ENCODE results near the gene NPB.

The NPB gene

GRCh38 chr17:81891303-81891552, 10.8 kb upstream of the NPB start:
- no peak for DNase-seq
- in situ Hi-C loops (cut with MboI; ENCODE audit: low pct_unique_long_range_greater_than_20kb, low sequenced_read_pairs) = no loop called here

DNA sequence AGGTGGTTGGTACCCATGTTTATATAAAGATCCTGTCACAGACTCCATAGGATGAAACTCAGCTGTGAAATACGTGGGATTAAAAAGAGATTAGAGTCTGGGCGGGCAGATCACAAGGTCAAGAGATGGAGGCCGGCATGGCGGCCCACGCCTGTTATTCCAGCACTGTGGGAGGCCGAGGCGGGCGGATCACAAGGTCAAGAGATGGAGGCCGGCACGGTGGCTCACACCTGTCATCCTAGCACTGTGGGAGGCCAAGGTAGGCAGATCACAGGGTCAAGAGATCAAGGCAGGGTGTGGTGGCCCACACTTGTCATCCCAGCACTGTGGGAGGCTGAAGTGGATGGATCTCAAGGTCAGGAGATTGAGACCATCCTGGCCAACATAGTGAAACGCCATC, 6.6 kb upstream of the NPB start:
- DNase-seq = no peak
- in situ Hi-C loops (cut with MboI; ENCODE audit: low pct_unique_long_range_greater_than_20kb, low sequenced_read_pairs) = no loop called here

DNA sequence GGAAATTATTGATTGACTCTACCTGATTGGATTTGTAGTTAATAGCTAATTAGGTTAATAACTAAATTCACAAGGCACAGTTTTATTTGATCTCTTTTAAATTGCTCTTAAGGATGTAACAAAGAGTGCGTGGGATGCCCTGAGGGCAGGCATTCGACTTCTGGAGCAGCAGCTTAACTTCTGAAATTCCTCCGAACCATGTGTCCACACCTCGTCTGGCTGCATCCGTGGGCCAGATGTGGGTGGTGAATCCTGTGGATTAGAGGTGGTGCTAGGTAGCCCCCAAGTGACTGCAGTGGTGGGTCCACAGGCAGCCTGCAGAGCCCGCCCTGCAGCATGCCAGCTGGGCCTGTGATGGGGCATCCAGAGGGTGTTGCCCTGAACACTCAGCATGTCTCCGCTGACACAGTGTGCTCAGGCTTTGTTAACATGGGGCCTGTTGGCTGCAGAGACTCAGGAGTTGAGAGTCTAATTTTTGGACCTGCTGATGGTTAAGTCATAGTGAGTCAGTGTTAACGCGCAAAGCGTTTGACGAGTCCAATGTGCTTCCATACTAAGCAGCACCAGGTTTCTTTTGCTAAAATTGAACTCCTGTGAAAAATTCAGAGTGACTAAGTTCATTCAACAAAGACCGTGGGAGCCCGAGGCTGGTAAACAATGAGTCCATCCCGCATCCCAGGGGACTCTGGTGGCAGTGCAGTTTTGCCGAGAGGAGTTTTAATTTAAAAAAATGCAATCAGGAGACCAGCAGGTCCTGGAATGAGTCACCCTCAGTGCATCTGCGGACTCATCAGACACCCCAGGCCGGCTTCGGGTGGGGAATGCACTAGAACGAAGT, 3.8 kb upstream of the NPB start:
- no peak for DNase-seq
- in situ Hi-C loops (cut with MboI; ENCODE audit: low pct_unique_long_range_greater_than_20kb, low sequenced_read_pairs) = no loop called here

- no peak for DNase-seq
- in situ Hi-C loops (cut with MboI; ENCODE audit: low pct_unique_long_range_greater_than_20kb, low sequenced_read_pairs) = no loop called here
These were observed 3.2 kb upstream of the NPB start for GRCh38 chr17:81898885-81899284.

DNA sequence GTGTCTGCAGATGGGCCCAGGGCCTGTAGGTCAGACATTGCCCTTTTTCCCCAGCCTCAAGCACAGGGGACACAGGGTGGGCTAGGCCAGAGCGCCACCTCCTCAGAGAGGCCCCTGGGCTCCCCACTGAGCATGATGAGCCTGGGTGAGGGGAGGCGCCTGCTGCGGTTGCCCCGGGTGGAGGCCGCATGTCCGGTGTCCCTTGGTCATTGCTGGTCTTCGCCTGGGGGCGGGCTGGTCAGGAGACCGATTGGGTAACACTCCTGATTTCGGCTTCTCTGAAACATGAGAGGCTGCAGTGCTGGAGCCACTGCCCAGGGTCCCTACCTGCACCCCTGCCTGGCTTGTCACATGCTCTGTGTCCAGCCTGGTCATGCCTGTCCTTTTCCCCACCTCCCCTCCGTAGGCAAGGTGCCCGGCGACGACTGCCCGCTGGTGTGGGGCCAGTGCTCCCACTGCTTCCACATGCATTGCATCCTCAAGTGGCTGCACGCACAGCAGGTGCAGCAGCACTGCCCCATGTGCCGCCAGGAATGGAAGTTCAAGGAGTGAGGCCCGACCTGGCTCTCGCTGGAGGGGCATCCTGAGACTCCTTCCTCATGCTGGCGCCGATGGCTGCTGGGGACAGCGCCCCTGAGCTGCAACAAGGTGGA, 2.4 kb upstream of the NPB start:
- DNase-seq = no peak
- in situ Hi-C loops (cut with MboI; ENCODE audit: low pct_unique_long_range_greater_than_20kb, low sequenced_read_pairs) = no loop called here

- in situ Hi-C loops (cut with MboI; ENCODE audit: low pct_unique_long_range_greater_than_20kb, low sequenced_read_pairs) = no loop called here
These were observed 1.7 kb upstream of the NPB start for GRCh38 chr17:81900181-81900820.

DNA sequence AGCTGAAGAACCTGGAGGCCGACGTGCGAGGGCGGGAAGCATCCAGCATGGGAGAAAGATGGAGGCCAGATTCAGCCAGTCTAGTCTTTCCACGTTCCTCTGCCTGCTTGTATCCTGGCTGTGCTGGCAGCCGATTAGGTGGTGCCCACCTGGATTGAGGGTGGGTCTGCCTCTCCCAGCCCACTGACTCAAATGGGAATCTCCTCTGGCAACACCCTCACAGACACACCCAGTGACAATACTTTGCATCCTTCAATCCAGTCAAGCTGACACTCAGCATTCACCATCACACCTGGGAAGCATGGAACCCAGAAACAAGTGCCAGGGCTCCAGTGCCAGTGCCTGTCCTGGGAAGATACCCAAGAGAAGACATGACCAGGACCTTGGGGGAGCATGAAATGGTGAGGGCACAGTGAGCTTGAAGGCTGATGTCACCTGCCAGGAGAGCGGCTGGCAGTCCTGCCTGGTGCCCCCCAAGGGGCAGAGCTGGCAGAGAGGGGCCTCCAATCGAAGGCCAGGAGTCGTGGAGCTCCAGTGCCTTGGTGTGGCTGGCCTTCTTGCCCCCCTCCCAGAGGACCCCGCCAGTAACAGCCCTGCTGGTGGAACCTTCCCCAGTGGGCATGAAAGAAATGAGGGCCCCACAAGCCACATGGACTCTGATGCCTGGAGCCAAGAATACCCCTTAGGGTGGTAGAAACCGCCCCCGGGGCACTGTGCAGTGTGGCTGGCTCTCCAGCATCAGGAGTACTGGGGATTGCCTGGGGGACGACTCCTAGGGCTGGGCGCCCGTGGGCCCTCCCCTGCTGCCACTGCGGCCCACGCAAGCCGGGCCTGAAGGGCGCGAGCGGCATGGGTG, 643 bp upstream of the NPB start:
- DNase-seq = no peak
- in situ Hi-C loops (cut with MboI; ENCODE audit: low pct_unique_long_range_greater_than_20kb, low sequenced_read_pairs) = no loop called here

More at GRCh38 chr17:81900181-81900820, 1.7 kb upstream of the NPB start:
- no peak for DNase-seq

DNA sequence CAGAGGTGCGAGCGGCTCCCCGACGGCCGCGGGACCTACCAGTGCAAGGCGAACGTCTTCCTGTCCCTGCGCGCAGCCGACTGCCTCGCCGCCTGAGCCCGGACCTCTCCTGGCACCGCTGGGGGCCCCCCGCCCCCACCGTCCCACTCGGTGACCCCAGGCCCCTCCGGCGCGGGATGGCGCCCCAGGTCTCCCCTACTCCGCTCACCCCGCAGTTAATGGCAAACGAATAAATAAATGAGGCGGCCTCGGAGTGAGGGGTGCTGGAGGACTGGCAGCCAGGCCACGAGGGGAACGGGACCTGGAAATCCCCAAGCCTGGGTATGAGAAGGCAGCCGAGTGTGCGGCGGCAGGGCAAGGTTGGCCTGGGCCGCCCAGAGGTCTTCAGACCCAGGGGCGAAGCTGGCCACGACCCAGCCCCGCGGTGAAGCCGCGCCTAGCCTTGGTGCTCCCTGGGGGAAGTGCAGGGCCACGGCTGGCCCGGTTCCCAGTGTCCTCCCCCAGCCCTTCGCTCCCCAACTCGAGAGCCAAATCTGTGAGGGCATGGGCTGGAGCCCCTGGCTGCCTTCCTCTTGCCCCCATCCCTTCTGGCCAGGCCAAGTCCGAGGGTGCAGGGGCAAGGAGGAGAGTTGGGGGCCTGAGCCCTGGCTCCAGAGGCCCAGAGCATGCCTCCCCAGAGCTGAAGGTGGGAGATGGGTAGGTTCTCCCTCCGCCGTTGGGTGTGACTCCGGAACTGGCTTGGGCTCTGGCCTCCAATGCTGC, 796 bp downstream of the NPB start:
- DNase-seq = no peak
- in situ Hi-C loops (cut with MboI; ENCODE audit: low pct_unique_long_range_greater_than_20kb, low sequenced_read_pairs) = no loop called here

DNA sequence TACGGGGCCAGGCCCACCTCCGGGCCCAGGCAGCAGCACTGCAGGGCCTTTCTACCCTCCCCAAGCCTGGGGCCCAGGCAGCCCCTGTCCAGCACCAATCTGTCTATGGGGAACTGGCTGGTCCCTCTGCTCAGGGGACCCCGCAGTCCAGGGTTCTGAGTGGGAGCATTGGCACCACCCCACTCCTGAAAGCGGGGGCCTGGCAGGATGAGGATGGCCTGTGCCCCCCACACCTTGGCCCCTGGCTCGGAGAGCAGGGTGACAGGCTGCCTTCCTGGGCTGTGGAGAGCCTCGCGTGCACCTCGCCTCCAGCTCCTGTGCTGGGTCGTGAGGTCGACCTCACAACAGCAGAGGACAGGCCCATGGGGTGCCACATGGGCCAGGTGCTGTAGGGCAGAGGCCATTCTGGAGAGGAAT, 1.4 kb downstream of the NPB start:
- DNase-seq = no peak
- in situ Hi-C loops (cut with MboI; ENCODE audit: low pct_unique_long_range_greater_than_20kb, low sequenced_read_pairs) = no loop called here

DNA sequence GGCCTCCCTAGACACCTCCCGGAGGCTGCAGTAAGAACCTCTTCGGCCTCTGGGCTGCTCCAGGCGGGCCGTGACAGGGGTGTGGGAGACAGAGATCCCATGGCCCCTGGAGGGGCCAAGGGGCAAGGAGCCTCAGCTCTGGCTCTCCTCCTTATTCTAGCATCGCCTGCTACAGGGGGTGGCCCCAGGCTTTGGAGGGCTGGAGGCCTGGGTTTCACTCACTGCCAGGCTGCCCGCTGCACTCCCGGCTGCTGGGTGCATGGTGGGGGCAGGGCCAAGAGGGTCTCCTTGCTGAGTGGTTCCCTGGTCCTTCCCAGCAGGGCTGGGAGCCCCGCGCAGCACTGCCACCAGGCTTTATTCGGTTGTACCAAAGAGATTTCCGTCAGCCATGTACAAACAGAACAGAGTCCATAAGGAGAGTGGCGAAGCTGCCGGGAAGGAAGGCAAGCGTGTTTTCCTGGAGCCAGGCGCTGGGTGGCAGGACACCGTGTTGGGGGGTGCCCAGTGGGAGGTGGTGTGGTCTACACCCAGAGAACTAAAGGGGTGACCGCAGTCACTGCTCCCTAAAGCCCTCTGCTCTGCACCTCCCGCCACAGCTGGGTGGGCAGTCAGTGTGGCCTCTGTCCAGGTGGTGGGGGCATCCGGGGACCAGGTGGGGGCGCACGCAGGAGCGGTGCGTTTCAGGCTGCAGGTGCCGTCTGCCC, 2.0 kb downstream of the NPB start:
- no peak for DNase-seq
- in situ Hi-C loops (cut with MboI; ENCODE audit: low pct_unique_long_range_greater_than_20kb, low sequenced_read_pairs) = no loop called here

DNA sequence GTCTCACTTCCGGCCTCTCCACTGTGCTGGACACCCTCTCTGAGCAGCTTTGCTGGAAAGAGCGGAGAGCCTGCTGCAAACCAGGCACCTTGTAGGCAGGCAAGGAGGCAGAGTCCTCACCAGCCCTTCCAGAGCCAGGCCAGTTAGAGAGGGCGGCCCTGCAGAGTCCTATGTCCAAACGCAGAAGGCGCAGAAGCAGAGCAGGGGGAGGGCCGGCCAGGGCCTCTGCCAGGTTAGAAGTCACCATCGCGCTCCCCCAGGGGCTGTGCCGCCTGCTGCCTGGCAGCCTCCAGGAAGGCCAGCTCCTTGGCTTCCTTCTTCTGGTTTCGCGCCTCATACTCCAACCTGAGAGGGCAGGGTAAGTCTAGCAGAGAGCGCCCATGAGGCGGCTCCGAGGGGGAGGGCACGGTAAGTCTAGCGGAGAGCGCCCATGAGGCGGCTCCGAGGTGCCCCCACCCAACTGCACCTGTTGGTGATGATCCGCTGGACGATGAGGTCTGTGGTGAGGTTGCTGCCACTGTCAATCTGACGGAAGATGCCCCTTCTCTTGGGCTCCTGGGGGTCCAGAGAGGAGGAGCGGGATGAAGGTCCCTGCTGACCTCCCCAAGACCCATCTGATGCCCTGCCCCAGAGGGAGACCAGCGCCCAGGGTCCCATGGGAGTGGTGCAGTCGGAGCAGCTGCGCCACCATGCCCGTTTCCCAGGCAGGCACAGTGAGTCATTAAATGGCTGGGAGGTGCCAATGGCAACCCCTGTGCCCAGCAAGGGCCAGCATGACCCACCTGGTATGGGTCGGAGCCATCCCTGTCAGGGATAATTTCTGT, 2.8 kb downstream of the NPB start:
- in situ Hi-C loops (cut with MboI; ENCODE audit: low pct_unique_long_range_greater_than_20kb, low sequenced_read_pairs) = no loop called here
- DNase-seq = no peak

DNA sequence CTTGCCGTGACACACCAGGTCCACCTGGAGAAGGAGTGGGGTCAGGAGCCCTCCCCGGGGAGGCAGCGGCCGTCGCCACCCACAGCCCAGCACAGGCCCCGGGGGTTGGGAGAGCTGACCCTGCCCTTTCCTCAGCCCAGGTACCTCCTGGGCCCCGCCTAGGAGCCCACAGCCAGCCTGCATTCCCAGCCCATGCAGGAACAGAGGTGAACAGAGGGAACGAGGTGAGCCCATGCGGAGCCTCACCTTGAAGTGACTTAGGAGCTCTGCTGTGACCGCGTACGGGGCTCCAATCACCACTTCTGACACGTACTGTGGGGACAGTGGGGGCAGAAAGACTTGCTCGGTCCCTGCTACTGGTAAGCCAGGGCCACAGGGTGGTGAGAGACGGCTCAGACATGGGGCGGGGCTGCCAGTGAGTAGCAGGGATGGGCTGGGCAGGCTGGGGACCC, 3.4 kb downstream of the NPB start:
- no peak for DNase-seq
- in situ Hi-C loops (cut with MboI; ENCODE audit: low pct_unique_long_range_greater_than_20kb, low sequenced_read_pairs) = no loop called here

DNA sequence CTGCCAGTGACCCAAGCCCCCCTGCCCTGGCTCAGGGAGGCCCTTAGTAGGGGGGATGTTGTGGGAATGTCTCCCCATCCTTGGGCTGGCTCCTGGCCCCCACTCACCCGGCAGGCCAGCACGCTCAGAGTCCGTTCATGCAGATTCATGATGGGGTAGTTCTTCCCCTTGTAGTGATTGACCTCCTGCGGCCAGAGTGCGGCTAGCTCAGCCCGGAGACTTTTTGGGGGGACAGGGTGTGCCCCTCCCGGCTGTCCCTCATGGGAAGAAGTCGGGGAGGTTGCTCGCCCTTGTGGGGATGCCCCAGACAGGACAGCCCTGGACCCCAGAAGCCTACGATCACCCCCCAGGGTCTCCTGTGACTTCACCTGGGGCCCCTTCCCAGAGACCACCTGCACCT, 4.0 kb downstream of the NPB start:
- DNase-seq = no peak
- in situ Hi-C loops (cut with MboI; ENCODE audit: low pct_unique_long_range_greater_than_20kb, low sequenced_read_pairs) = no loop called here

- DNase-seq = no peak
- in situ Hi-C loops (cut with MboI; ENCODE audit: low pct_unique_long_range_greater_than_20kb, low sequenced_read_pairs) = no loop called here
These were observed 4.6 kb downstream of the NPB start for GRCh38 chr17:81906476-81907218.

DNA sequence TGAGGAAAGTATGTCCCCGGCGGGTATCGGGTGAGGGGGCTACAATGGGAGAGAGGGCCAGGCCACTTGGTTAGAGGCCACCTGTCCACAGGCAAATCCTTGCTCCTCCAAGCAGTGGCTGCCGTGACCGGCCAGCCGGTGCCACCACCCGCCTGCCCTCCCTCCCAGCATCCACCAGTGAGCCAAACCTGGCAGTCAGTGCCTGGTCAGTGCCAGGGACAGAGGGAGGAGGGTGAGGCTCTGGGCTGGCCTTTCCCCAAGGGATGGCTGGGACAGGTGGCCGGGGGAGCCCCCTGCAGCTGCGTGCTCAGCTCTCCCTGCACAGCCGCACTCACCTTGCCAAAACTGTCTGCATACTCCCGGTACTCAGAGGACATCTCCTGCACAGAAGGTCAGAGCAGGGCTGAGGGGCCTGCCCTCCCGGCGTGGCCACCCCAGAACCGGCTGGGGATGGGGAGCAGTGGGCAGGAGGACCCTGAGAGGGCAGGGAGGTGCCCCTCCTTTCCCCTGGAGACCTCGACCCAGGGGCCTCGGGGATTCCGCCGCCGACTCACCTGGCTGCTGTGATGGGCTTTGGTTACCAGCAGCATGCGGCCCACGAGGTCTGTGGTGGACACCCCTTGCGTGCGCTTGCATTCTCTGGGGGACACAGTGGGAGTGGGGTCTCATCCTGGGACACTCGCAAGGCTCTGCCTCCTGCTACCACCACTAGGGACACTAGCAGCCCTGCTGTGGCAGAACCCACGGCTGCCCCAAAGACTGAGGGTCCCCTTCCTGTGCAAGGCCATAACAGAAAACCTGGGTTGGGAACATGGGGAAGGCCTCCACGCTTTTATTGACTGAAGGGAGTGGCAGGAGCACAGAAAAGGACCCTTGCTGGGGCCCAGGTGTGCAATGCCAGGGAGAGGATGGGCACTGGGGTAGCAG, 5.4 kb downstream of the NPB start:
- DNase-seq = no peak
- in situ Hi-C loops (cut with MboI; ENCODE audit: low pct_unique_long_range_greater_than_20kb, low sequenced_read_pairs) = no loop called here

- in situ Hi-C loops (cut with MboI; ENCODE audit: low pct_unique_long_range_greater_than_20kb, low sequenced_read_pairs) = no loop called here
- no peak for DNase-seq
These were observed 6.8 kb downstream of the NPB start for GRCh38 chr17:81908793-81909192.
